COLO668 (cell line): ENCODE results near the gene TRIOBP.
A peak's percentile ranks its signal among the peaks of the same experiment; 100 is the strongest.

Source experiments
- DNase-seq: peaks from one replicate; lab custom pipeline; 2025; ENCODE audit not compliant: unreplicated experiment; lab: John Stamatoyannopoulos, UW

TRIOBP gene

GRCh38 chr22:37731804-37732471 is 35.1 kb downstream of the TRIOBP start:
- peak; percentile 72 for DNase-seq

- no peak for DNase-seq
Measured at GRCh38 chr22:37732699-37733607, 36.1 kb downstream of the TRIOBP start.

- DNase-seq, result no peak
Measured at GRCh38 chr22:37733625-37734401, 37.0 kb downstream of the TRIOBP start.

GRCh38 chr22:37734402-37734700 is 37.5 kb downstream of the TRIOBP start:
- DNase-seq, result no peak

- DNase-seq, result peak; percentile 59
Measured at GRCh38 chr22:37734964-37735451, 38.2 kb downstream of the TRIOBP start.

GRCh38 chr22:37739035-37739434 is 42.2 kb downstream of the TRIOBP start:
- DNase-seq, result no peak

GRCh38 chr22:37739611-37740049 is 42.8 kb downstream of the TRIOBP start:
- DNase-seq, result no peak

GRCh38 chr22:37740455-37741311 is 43.8 kb downstream of the TRIOBP start:
- no peak for DNase-seq

GRCh38 chr22:37741312-37741795 is 44.5 kb downstream of the TRIOBP start:
- DNase-seq, result peak; percentile 82

GRCh38 chr22:37742376-37743171 is 45.7 kb downstream of the TRIOBP start:
- peak; percentile 20 for DNase-seq

GRCh38 chr22:37744589-37744988 is 47.7 kb downstream of the TRIOBP start:
- no peak for DNase-seq

- peak; percentile 90 for DNase-seq
Measured at GRCh38 chr22:37745548-37746365, 48.9 kb downstream of the TRIOBP start.

GRCh38 chr22:37746366-37747079 is 49.7 kb downstream of the TRIOBP start:
- DNase-seq, result no peak

- DNase-seq, result no peak
Measured at GRCh38 chr22:37747080-37747714, 50.3 kb downstream of the TRIOBP start.

GRCh38 chr22:37747715-37748100 is 50.9 kb downstream of the TRIOBP start:
- no peak for DNase-seq

GRCh38 chr22:37748659-37749058 is 51.8 kb downstream of the TRIOBP start:
- no peak for DNase-seq

GRCh38 chr22:37749226-37749625 is 52.4 kb downstream of the TRIOBP start:
- DNase-seq, result no peak
